Stomach smooth muscle (tissue), 2 donors: ENCODE data around the gene PPM1H.

ENCODE experiments used
- H3K27ac ChIP-seq: one replicate; pipeline ENCODE4 v1.7.0; 2013; ENCODE audit warnings: mild to moderate bottlenecking, low read length, inconsistent platforms
- H3K27me3 ChIP-seq, 2 donors: one replicate each; pipeline ENCODE4 v1.7.0; 2013; ENCODE audit warnings: low read length in 2 of 2; ENCODE audit not compliant: insufficient read depth in 2 of 2, control insufficient read depth in 1 of 2
- H3K36me3 ChIP-seq, 2 donors: one replicate each; pipeline ENCODE4 v1.7.0; 2013; ENCODE audit warnings: low read length in 2 of 2; ENCODE audit not compliant: control insufficient read depth in 2 of 2, insufficient read depth in 2 of 2
- H3K4me1 ChIP-seq: one replicate; pipeline ENCODE4 v1.7.0; 2013; ENCODE audit warnings: low read length; ENCODE audit not compliant: control insufficient read depth, insufficient read depth
- H3K4me3 ChIP-seq, 2 donors: one replicate each; pipeline ENCODE4 v1.7.0; 2013; ENCODE audit warnings: low read length in 2 of 2
- H3K9ac ChIP-seq, 2 donors: one replicate each; pipeline ENCODE4 v1.7.0; 2013; ENCODE audit warnings: low read length in 2 of 2, mild to moderate bottlenecking in 1 of 2
- H3K9me3 ChIP-seq, 2 donors: one replicate each; pipeline ENCODE4 v1.7.0; 2013; ENCODE audit warnings: low read length in 2 of 2; ENCODE audit not compliant: control insufficient read depth in 2 of 2
- donor health status: healthy.
- donor health status: Pancreatic carcinoma.

PPM1H gene

GRCh38 chr12:62698701-62699101 is 236.2 kb downstream of the PPM1H start:
- Histone ChIP-seq H3K9me3 (no peaks in the 10 kb centered on the region), H3K27ac (no peak overlapping the region), H3K4me1 (peaks cover 27% of the 10 kb centered on the region), H3K4me3 (no peak overlapping the region), H3K36me3 (no peaks in the 10 kb centered on the region), H3K9ac (no peak overlapping the region), H3K27me3 (no peaks in the 10 kb centered on the region)

GRCh38 chr12:62697893-62698292 is 237.1 kb downstream of the PPM1H start:
- Histone ChIP-seq H3K9ac (no peak overlapping the region), H3K27me3 (no peaks in the 10 kb centered on the region), H3K4me3 (no peak overlapping the region), H3K9me3 (no peaks in the 10 kb centered on the region), H3K4me1 (peaks cover 30% of the 10 kb centered on the region), H3K36me3 (no peaks in the 10 kb centered on the region), H3K27ac (no peak overlapping the region)

GRCh38 chr12:62695696-62696095 is 239.3 kb downstream of the PPM1H start:
- H3K36me3 ChIP-seq, result no peaks in the 10 kb centered on the region
- H3K9me3 ChIP-seq, result no peaks in the 10 kb centered on the region
- no peak overlapping the region for H3K27ac ChIP-seq
- H3K4me1 ChIP-seq, result peaks cover 20% of the 10 kb centered on the region
- H3K4me3 ChIP-seq, result no peak overlapping the region
- no peak overlapping the region for H3K9ac ChIP-seq
- H3K27me3 ChIP-seq, result no peaks in the 10 kb centered on the region

- H3K4me1 ChIP-seq, result peaks cover 29% of the 10 kb centered on the region
- H3K36me3 ChIP-seq, result no peaks in the 10 kb centered on the region
- no peaks in the 10 kb centered on the region for H3K9me3 ChIP-seq
- no peaks in the 10 kb centered on the region for H3K27me3 ChIP-seq
- no peak overlapping the region for H3K4me3 ChIP-seq
- H3K9ac ChIP-seq, result no peak overlapping the region
- no peak overlapping the region for H3K27ac ChIP-seq
Measured at GRCh38 chr12:62694632-62695031, 240.3 kb downstream of the PPM1H start.

GRCh38 chr12:62694116-62694515 is 240.8 kb downstream of the PPM1H start:
- Histone ChIP-seq H3K27me3 (no peaks in the 10 kb centered on the region), H3K4me3 (peak overlapping the region in 1 of 2 donors; percentile 49), H3K4me1 (peaks cover 34% of the 10 kb centered on the region), H3K36me3 (no peaks in the 10 kb centered on the region), H3K27ac (peak overlapping the region; percentile 55), H3K9ac (no peak overlapping the region), H3K9me3 (no peaks in the 10 kb centered on the region)

GRCh38 chr12:62693376-62694050 is 241.4 kb downstream of the PPM1H start:
- Histone ChIP-seq H3K4me1 (peaks cover 40% of the 10 kb centered on the region), H3K27ac (peak overlapping the region; percentile 55), H3K27me3 (no peaks in the 10 kb centered on the region), H3K9me3 (no peaks in the 10 kb centered on the region), H3K9ac (no peak overlapping the region), H3K4me3 (peak overlapping the region in 1 of 2 donors; percentile 49), H3K36me3 (no peaks in the 10 kb centered on the region)

- Histone ChIP-seq H3K4me1 (peaks cover 40% of the 10 kb centered on the region), H3K9ac (no peak overlapping the region), H3K4me3 (peak overlapping the region in 1 of 2 donors; percentile 49), H3K27me3 (no peaks in the 10 kb centered on the region), H3K36me3 (no peaks in the 10 kb centered on the region), H3K27ac (peak overlapping the region; percentile 55), H3K9me3 (no peaks in the 10 kb centered on the region)
Measured at GRCh38 chr12:62692884-62693283, 242.1 kb downstream of the PPM1H start.

- no peak overlapping the region for H3K9ac ChIP-seq
- H3K9me3 ChIP-seq, result no peaks in the 10 kb centered on the region
- H3K4me3 ChIP-seq, result no peak overlapping the region
- no peaks in the 10 kb centered on the region for H3K36me3 ChIP-seq
- H3K27me3 ChIP-seq, result no peaks in the 10 kb centered on the region
- peaks cover 50% of the 10 kb centered on the region for H3K4me1 ChIP-seq
- H3K27ac ChIP-seq, result no peak overlapping the region
Measured at GRCh38 chr12:62691309-62691708, 243.6 kb downstream of the PPM1H start.

GRCh38 chr12:62689042-62689839 is 245.7 kb downstream of the PPM1H start:
- no peaks in the 10 kb centered on the region for H3K27me3 ChIP-seq
- peaks cover 56% of the 10 kb centered on the region for H3K4me1 ChIP-seq
- H3K36me3 ChIP-seq, result no peaks in the 10 kb centered on the region
- H3K27ac ChIP-seq, result peak overlapping the region; percentile 70
- H3K9ac ChIP-seq, result peak overlapping the region in 1 of 2 donors; percentile 13
- no peaks in the 10 kb centered on the region for H3K9me3 ChIP-seq
- no peak overlapping the region for H3K4me3 ChIP-seq

- Histone ChIP-seq H3K27ac (peak overlapping the region; percentile 46), H3K36me3 (no peaks in the 10 kb centered on the region), H3K9ac (no peak overlapping the region), H3K9me3 (no peaks in the 10 kb centered on the region), H3K4me1 (peaks cover 53% of the 10 kb centered on the region), H3K4me3 (no peak overlapping the region), H3K27me3 (no peaks in the 10 kb centered on the region)
Measured at GRCh38 chr12:62686938-62687337, 248.0 kb downstream of the PPM1H start.
